GM23248 (cell line): ENCODE data around the gene EIF5. TPM values are rescaled to one million over a fixed set of nuclear protein-coding genes. Genes with fewer than 3 reads are reported as not detected.
A peak's percentile ranks its signal among the peaks of the same experiment; 100 is the strongest.

Experiments used
- DNase-seq: peaks from one replicate; pipeline ENCODE4 v3.0.0-alpha.2; 2015
- H2AFZ ChIP-seq: fragments of 200-600 bp; sonication (generic); 2 replicates; pipeline ENCODE4 v1.6.1; 2016; ENCODE audit warnings: antibody characterized with exemption
- H3F3A ChIP-seq: fragments of 200-600 bp; sonication (generic); 2 replicates; pipeline ENCODE4 v1.6.1; 2016; ENCODE audit warnings: mild to moderate bottlenecking, antibody characterized with exemption, mixed run types; ENCODE audit not compliant: insufficient read depth
- H3K27ac ChIP-seq: fragments of 200-600 bp; sonication (generic); 2 replicates; pipeline ENCODE4 v1.5.1; 2016; ENCODE audit warnings: mild to moderate bottlenecking
- H3K27me3 ChIP-seq: fragments of 200-600 bp; sonication (generic); replicated peaks from 2 replicates; pipeline ENCODE4 v1.6.1; 2016; ENCODE audit warnings: mild to moderate bottlenecking; ENCODE audit not compliant: insufficient read depth
- H3K36me3 ChIP-seq: fragments of 200-600 bp; sonication (generic); 2 replicates; pipeline ENCODE4 v1.6.1; 2016; ENCODE audit warnings: low read depth, mild to moderate bottlenecking
- H3K4me1 ChIP-seq: fragments of 200-600 bp; sonication (generic); 2 replicates; pipeline ENCODE4 v1.6.1; 2016; ENCODE audit warnings: mild to moderate bottlenecking; ENCODE audit not compliant: insufficient read depth
- H3K4me2 ChIP-seq: fragments of 200-600 bp; sonication (generic); one replicate; pipeline ENCODE4 v1.6.1; 2016; ENCODE audit warnings: mild to moderate bottlenecking; ENCODE audit not compliant: unreplicated experiment
- H3K4me3 ChIP-seq: fragments of 200-600 bp; sonication (generic); 2 replicates; pipeline ENCODE4 v1.5.1; 2016; ENCODE audit warnings: mild to moderate bottlenecking
- H3K79me2 ChIP-seq: fragments of 200-600 bp; sonication (generic); 2 replicates; pipeline ENCODE4 v1.6.1; 2016; ENCODE audit warnings: mild to moderate bottlenecking; ENCODE audit not compliant: insufficient read depth
- H3K9ac ChIP-seq: fragments of 200-600 bp; sonication (generic); 2 replicates; pipeline ENCODE4 v1.6.1; 2016; ENCODE audit warnings: mild to moderate bottlenecking
- H3K9me2 ChIP-seq: fragments of 200-600 bp; sonication (generic); 2 replicates; pipeline ENCODE4 v1.6.1; 2016; ENCODE audit warnings: mixed run types, mild to moderate bottlenecking, moderate library complexity; ENCODE audit not compliant: insufficient read depth
- H3K9me3 ChIP-seq: fragments of 200-600 bp; sonication (generic); one replicate; pipeline ENCODE4 v1.6.1; 2017; ENCODE audit warnings: low read depth
- H4K20me1 ChIP-seq: fragments of 200-600 bp; sonication (generic); 2 replicates; pipeline ENCODE4 v1.6.0; 2016; ENCODE audit not compliant: insufficient read depth
- EZH2 ChIP-seq: fragments of 200-600 bp; sonication (generic); IDR thresholded peaks from 2 replicates; pipeline ENCODE4 v1.6.1; 2018; ENCODE audit warnings: antibody characterized with exemption, mild to moderate bottlenecking; ENCODE audit not compliant: insufficient read depth, poor library complexity, severe bottlenecking
- EZH2phosphoT487 ChIP-seq: fragments of 200-600 bp; sonication (generic); IDR thresholded peaks from 2 replicates; pipeline ENCODE4 v1.6.1; 2018; ENCODE audit warnings: antibody characterized with exemption, moderate library complexity, mild to moderate bottlenecking, low read depth; ENCODE audit not compliant: insufficient read depth
- WGBS, 2 experiments: methylation state at CpG; one replicate each; pipeline ENCODE4 v1.1.6; 2015 to 2017; ENCODE audit warnings: low lambda C conversion rate in 2 of 2, low coverage in 1 of 2; ENCODE audit errors: missing lambda C conversion rate in 2 of 2; 5-methylcytosine and 5-hydroxymethylcytosine counted together
- in situ Hi-C: fragments of 300-500 bp; cut with MboI; formaldehyde crosslinking; loops from 2 replicates; pipeline ENCODE4 v1.15.0; 2020
- polyA plus RNA-seq: library from polyadenylated mRNA; unstranded; fragments of >200 nt; fragmentation: Nextera tagmentation; extraction: Ambion mirVana; gene quantifications from 2 replicates; pipeline ENCODE4 v1.2.1, GENCODE V29; 2016
- small RNA-seq: library from RNA; depleted of rRNA; stranded (forward); fragments of <200 nt; gene quantifications from one replicate; pipeline ENCODE3, GENCODE V24; 2014; ENCODE audit warnings: low read depth, low replicate concordance
- total RNA-seq: library from RNA; depleted of rRNA; stranded (reverse); fragments of >200 nt; shearing (Covaris generic); gene quantifications from 2 replicates; pipeline ENCODE4 v1.2.3, GENCODE V29; 2014; rRNA removed

EIF5 gene
- total and polyA plus RNA-seq, 2 experiments from 2014 or later: 133 to 518 TPM

DNA sequence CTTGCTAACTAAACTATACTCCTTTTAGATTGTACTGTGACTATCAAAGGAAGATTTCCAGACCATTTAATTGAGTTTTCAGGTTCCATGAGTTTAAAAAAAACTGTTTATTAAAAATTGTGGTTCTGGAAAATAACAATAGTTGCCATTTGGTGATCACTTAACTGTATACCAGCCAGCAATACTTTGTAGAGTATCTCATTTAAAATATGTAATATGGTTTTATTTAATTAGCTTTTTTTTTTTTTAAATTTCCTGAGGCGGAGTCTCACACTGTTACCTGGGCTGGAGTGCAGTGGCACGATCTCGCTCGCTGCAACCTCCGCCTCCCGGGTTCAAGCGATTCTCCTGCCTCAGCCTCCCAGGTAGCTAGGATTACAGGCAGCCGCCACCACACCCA lies 58.5 kb downstream of the EIF5 start:
- Histone ChIP-seq H3K4me3 (no peak overlapping the region), H3K4me2 (no peak overlapping the region), H3F3A (peaks cover 43% of the 10 kb centered on the region), H3K9ac (no peak overlapping the region), H3K36me3 (no peaks in the 10 kb centered on the region), H3K4me1 (peaks cover 44% of the 10 kb centered on the region), H3K9me3 (no peaks in the 10 kb centered on the region), H4K20me1 (peaks cover 55% of the 10 kb centered on the region), H3K27me3 (no peaks in the 10 kb centered on the region), H3K9me2 (no peaks in the 10 kb centered on the region), H3K27ac (0 out of 2 replicates have a peak overlapping the region, but pooled peaks have one; percentile 52), H2AFZ (no peak overlapping the region), H3K79me2 (peaks cover 100% of the 10 kb centered on the region)
- TF ChIP-seq EZH2phosphoT487 (no peak), EZH2 (no peak)
- in situ Hi-C loops: no loop called here
- no peak for DNase-seq
- WGBS, 2 experiments: 91 to 95% methylated on average over 8 of the region's 8 CpGs

DNA sequence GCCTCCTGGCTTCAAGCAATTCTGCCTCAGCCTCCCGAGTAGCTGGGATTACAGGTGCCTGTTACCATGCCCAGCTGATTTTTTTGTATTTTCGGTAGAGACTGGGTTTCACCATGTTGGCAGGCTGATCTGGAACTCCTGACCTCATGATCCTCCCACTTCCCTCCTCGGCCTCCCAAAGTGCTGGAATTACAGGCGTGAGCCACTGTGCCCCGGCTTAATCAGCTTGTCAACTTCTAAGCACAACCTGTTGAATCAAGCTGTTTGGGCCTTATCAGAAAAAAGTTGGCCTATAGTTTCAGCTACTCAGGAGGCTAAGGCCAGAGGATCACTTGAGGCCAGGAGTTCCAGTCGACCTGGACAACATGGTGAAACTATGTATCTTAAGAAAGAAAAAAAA lies 59.0 kb downstream of the EIF5 start:
- 27 to 35% methylated on average over 6 of the region's 6 CpGs for whole genome bisulfite sequencing, 2 experiments
- Histone ChIP-seq H4K20me1 (peaks cover 56% of the 10 kb centered on the region), H3K36me3 (no peaks in the 10 kb centered on the region), H3K27me3 (no peaks in the 10 kb centered on the region), H3K79me2 (peaks cover 100% of the 10 kb centered on the region), H3K4me1 (peaks cover 44% of the 10 kb centered on the region), H3K4me3 (no peak overlapping the region), H3K9me2 (no peaks in the 10 kb centered on the region), H3K9me3 (no peaks in the 10 kb centered on the region), H2AFZ (no peak overlapping the region), H3K9ac (peak overlapping the region; percentile 38; the same call in 1 of the 2 replicates), H3K27ac (peak overlapping the region; percentile 52; the same call in 1 of the 2 replicates), H3K4me2 (peak overlapping the region; percentile 27), H3F3A (peaks cover 44% of the 10 kb centered on the region)
- no peak for DNase-seq
- in situ Hi-C loops: no loop called here
- no peak for TF ChIP-seq EZH2phosphoT487
- no peak for TF ChIP-seq EZH2

DNA sequence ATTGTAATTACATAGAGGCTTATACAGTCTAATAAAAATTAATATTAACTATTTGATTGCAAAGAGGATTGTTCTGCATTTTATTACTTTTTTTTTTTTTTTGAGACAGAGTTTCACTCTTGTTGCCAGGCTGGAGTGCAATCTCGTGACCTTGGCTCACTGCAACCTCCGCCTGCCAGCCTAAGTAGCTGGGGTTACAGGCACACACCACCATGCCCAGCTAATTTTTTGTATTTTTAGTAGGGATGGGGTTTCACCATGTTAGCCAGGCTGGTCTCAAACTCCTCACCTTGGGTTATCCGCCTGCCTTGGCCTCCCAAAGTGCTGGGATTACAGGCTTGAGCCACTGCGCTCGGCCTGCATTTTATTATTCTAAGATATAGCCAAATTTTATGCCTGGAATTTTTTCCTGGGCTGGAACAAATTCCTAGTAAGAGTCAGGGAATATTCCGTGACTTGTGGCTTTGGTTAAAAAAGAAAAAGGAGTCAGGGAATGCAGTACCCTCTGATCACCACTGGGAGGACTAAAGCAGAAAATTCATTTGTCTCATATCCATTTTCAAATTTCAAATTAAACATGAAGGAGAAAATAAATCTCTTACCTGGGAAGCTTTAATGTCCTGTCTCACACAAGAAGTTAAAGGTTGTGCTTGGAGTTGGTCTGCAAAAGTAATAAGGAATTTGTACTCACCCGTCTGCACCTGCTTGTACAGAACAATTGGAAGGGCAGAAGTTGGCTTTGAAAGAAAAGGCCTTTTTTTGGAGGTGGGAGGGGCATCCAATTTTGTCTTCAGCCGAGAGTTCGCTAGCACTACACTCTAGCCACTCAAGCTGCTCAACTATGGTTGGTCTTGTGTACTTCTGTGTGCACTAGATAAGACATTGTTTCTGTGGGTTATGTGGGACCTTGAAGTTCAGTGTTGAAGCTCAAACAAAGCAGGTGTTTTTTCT lies 59.9 kb downstream of the EIF5 start:
- Histone ChIP-seq H3K9ac (peak overlapping the region; percentile 38), H3K79me2 (peaks cover 100% of the 10 kb centered on the region), H3K27me3 (no peaks in the 10 kb centered on the region), H3F3A (peaks cover 51% of the 10 kb centered on the region), H3K4me1 (peaks cover 45% of the 10 kb centered on the region), H3K36me3 (no peaks in the 10 kb centered on the region), H2AFZ (no peak overlapping the region), H3K9me2 (no peaks in the 10 kb centered on the region), H4K20me1 (peaks cover 55% of the 10 kb centered on the region), H3K4me2 (peak overlapping the region; percentile 27), H3K9me3 (no peaks in the 10 kb centered on the region), H3K4me3 (no peak overlapping the region), H3K27ac (peak overlapping the region; percentile 52)
- TF ChIP-seq EZH2phosphoT487 (no peak), EZH2 (no peak)
- DNase-seq: peak; percentile 71
- 23 to 24% methylated on average over 9 of the region's 9 CpGs for WGBS, 2 experiments
- in situ Hi-C loops: no loop called here

Small RNAs within 50 kb of the gene (small RNA-seq; reads per million reads assigned to genes)
- gene SNORA28: 5.9 reads per million, percentile 81 among the genes with 10 or more reads in this experiment

Other genes starting within 250 kb of the EIF5 start
- not detected in 2 replicates for gene EXOC3L4, start 239.5 kb upstream of the EIF5 start, total RNA-seq
- not detected in 2 replicates for gene EXOC3L4, start 239.5 kb upstream of the EIF5 start, polyA plus RNA-seq
- gene TNFAIP2, start 210.8 kb upstream of the EIF5 start, total RNA-seq: 45.0 and 51.8 TPM in 2 replicates
- gene TNFAIP2, start 210.8 kb upstream of the EIF5 start, polyA plus RNA-seq: 9.2 and 9.6 TPM in 2 replicates
- 80.6 and 107 TPM in 2 replicates for gene MARK3, start 51.2 kb downstream of the EIF5 start, total RNA-seq
- 32.3 and 32.9 TPM in 2 replicates for gene MARK3, start 51.2 kb downstream of the EIF5 start, polyA plus RNA-seq
- gene CKB, start 188.6 kb downstream of the EIF5 start, total RNA-seq: 18.5 and 27.2 TPM in 2 replicates
- 28.0 and 32.2 TPM in 2 replicates for gene CKB, start 188.6 kb downstream of the EIF5 start, polyA plus RNA-seq
- gene TRMT61A, start 195.0 kb downstream of the EIF5 start, total RNA-seq: 13.2 and 15.0 TPM in 2 replicates
- 12.7 and 13.3 TPM in 2 replicates for gene TRMT61A, start 195.0 kb downstream of the EIF5 start, polyA plus RNA-seq
- gene BAG5, start 228.4 kb downstream of the EIF5 start, total RNA-seq: 23.9 and 25.8 TPM in 2 replicates
- gene BAG5, start 228.4 kb downstream of the EIF5 start, polyA plus RNA-seq: 28.6 and 29.1 TPM in 2 replicates
- 28.9 and 45.8 TPM in 2 replicates for gene COA8, start 228.7 kb downstream of the EIF5 start, total RNA-seq
- gene COA8, start 228.7 kb downstream of the EIF5 start, polyA plus RNA-seq: 96.3 and 108 TPM in 2 replicates